Measurements from ENCODE around the gene INMT. TPM values are rescaled to one million over a fixed set of nuclear protein-coding genes. Genes with fewer than 3 reads are reported as not detected.

Gene INMT
- total RNA-seq, 1 donor from 2014 or later, result 49.5 TPM

- intact Hi-C loops (cut with micrococcal nuclease), result loop anchor here (10.0 kb wide), 1 partner anchor 111 kb away; no protein-coding TSS in a partner anchor
- Histone ChIP-seq H3K36me3 (no peaks in the 10 kb centered on the region), H3K9me3 (replicated peaks) (no peaks in the 10 kb centered on the region), H3K27me3 (ENCODE audit: low read depth) (peaks cover 30% of the 10 kb centered on the region), H3K4me3 (no peak overlapping the region), H3K27ac (replicated peaks) (no peak overlapping the region), H3K4me1 (peaks cover 1% of the 10 kb centered on the region)
- no peak for TF ChIP-seq CTCF (IDR thresholded peaks at IDR 0.05; ENCODE audit: borderline replicate concordance)
- DNase-seq, result no peak
Measured at GRCh38 chr7:30735631-30736030, 16.3 kb upstream of the INMT start.

GRCh38 chr7:30736291-30736690 is 15.6 kb upstream of the INMT start:
- intact Hi-C loops (cut with micrococcal nuclease), result loop anchor here (10.0 kb wide), 1 partner anchor 111 kb away; no protein-coding TSS in a partner anchor
- H3K36me3 ChIP-seq, result no peaks in the 10 kb centered on the region
- TF ChIP-seq CTCF (IDR thresholded peaks at IDR 0.05; ENCODE audit: borderline replicate concordance), result no peak
- no peak for DNase-seq
- H3K4me3 ChIP-seq, result no peak overlapping the region
- peaks cover 3% of the 10 kb centered on the region for H3K4me1 ChIP-seq
- no peak overlapping the region for H3K27ac ChIP-seq (replicated peaks)
- peaks cover 24% of the 10 kb centered on the region for H3K27me3 ChIP-seq (ENCODE audit: low read depth)
- no peaks in the 10 kb centered on the region for H3K9me3 ChIP-seq (replicated peaks)

DNA sequence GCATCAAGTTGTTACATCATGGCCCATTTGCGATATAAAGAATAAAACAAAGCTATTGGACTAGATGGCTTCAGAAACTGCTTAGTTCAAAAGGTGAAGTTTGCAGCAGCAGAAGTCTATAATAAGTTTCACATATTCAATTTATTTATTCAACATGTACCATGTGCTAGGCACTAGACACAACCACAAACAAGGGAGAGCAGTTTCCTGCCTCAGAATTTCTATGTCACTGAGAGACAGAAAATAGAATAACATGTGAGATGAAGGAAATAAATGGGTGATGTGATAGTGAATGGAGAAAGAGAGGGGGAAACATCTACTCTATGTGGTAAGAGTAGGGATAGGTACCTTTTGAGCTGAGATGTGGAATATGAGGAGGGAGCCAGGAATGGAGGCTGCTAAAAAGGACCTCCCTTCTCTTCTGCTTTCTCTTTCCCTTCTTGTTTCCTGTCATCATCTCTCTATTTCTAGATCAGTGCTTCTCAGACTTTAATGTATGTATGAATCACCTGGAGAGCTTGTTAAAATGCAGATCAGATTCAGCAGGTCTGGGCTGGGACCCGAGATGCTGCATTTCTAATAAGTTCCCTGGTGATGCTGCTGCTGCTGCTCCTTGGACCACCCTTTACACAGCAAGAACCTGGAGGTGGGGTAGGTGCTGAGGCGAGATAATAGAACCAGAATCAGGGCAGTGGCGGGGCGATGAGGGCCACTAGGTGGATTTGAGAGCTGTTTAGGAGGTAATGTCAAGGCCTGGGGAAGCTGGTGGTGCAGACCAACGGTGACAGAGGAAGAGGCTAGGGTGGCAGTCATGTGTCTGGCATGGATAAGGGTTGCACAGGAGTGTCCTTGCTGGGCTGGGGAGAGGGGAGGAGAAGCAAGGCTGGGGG is 13.7 kb upstream of the INMT start:
- intact Hi-C loops (cut with micrococcal nuclease), result loop anchor here (10.0 kb wide), 1 partner anchor 113 kb away; no protein-coding TSS in a partner anchor
- peaks cover 3% of the 10 kb centered on the region for H3K4me1 ChIP-seq
- no peak overlapping the region for H3K27ac ChIP-seq (replicated peaks)
- H3K36me3 ChIP-seq, result no peaks in the 10 kb centered on the region
- no peak overlapping the region for H3K4me3 ChIP-seq
- TF ChIP-seq CTCF (IDR thresholded peaks at IDR 0.05; ENCODE audit: borderline replicate concordance), result no peak
- peaks cover 10% of the 10 kb centered on the region for H3K27me3 ChIP-seq (ENCODE audit: low read depth)
- DNase-seq, result no peak
- no peaks in the 10 kb centered on the region for H3K9me3 ChIP-seq (replicated peaks)

DNA sequence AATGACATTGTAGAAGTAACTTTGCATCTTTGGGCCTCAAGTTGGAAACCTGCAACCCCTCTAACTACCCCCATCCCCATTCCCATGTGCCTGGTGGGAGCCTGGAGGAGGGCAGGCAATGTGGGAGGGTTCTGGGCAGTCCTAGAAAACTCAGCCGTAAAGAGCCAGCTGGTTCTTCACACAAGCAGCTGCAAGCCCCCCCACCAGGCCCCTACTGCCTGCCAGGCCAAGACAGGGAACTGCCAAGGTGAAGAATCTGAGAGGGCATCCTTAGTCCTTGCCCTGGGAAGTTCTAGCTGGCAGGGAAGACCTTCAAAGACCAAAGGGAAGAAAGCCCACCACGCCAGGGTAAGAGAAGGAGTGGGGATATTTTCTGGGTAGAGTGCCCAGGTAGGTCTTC is 12.2 kb upstream of the INMT start:
- no peak overlapping the region for H3K4me3 ChIP-seq
- H3K36me3 ChIP-seq, result no peaks in the 10 kb centered on the region
- no peak for TF ChIP-seq CTCF (IDR thresholded peaks at IDR 0.05; ENCODE audit: borderline replicate concordance)
- H3K9me3 ChIP-seq (replicated peaks), result no peaks in the 10 kb centered on the region
- peaks cover 3% of the 10 kb centered on the region for H3K4me1 ChIP-seq
- H3K27ac ChIP-seq (replicated peaks), result no peak overlapping the region
- intact Hi-C loops (cut with micrococcal nuclease), result loop anchor here (10.0 kb wide), 2 partner anchors 55 to 115 kb away; partner anchors contain the start of gene CRHR2
- H3K27me3 ChIP-seq (ENCODE audit: low read depth), result peaks cover under 1% of the 10 kb centered on the region
- DNase-seq, result no peak

GRCh38 chr7:30740417-30741181 is 11.3 kb upstream of the INMT start:
- peak; percentile 99 for TF ChIP-seq CTCF (IDR thresholded peaks at IDR 0.05; ENCODE audit: borderline replicate concordance)
- intact Hi-C loops (cut with micrococcal nuclease), result loop anchor here (10.0 kb wide), 1 partner anchor 56 kb away; the partner anchor contains the start of gene CRHR2
- H3K36me3 ChIP-seq, result no peaks in the 10 kb centered on the region
- H3K4me3 ChIP-seq, result no peak overlapping the region
- peak; percentile 74 for DNase-seq
- H3K27ac ChIP-seq (replicated peaks), result no peak overlapping the region
- peaks cover 12% of the 10 kb centered on the region for H3K4me1 ChIP-seq
- H3K9me3 ChIP-seq (replicated peaks), result no peaks in the 10 kb centered on the region
- H3K27me3 ChIP-seq (ENCODE audit: low read depth), result no peaks in the 10 kb centered on the region

Measured in left ventricle myocardium inferior (tissue), 1 donor.